Motor neuron (in vitro differentiated cells): ENCODE data around the gene CLIP3. TPM values are rescaled to one million over a fixed set of nuclear protein-coding genes. Genes with fewer than 3 reads are reported as not detected.
A peak's percentile ranks its signal among the peaks of the same experiment; 100 is the strongest.
"Not testable (repeated sequence)": the region's sequence is repeated elsewhere in the genome, so short reads cannot be mapped to it uniquely, and the experiment has no call there.

Experiments used
- ATAC-seq, 8 experiments: fragments of 200-7000 bp; cut with Tn5 transposase; replicated peaks in 6 of 8; 2 replicates each; pipeline ENCODE4 v1.8.0; 2021; ENCODE audit warnings: mild to moderate bottlenecking in 8 of 8, moderate library complexity in 8 of 8
- H3K27ac ChIP-seq, 2 donors: fragments of 250-450 bp; sonication (Bioruptor Pico); 2 replicates each; pipeline ENCODE4 v1.9.0; 2021; ENCODE audit warnings: antibody characterized with exemption in 2 of 2, mild to moderate bottlenecking in 2 of 2, moderate library complexity in 1 of 2
- H3K4me1 ChIP-seq, 2 donors: fragments of 250-450 bp; sonication (Bioruptor Pico); replicated peaks in 1 of 2; 2 replicates each; pipeline ENCODE4 v1.6.1; 2021; ENCODE audit warnings: antibody characterized with exemption in 2 of 2, mild to moderate bottlenecking in 2 of 2, moderate library complexity in 1 of 2
- H3K4me3 ChIP-seq, 5 donors: fragments of 250-450 bp; sonication (Bioruptor Pico); 2 replicates each; pipeline ENCODE4 v1.9.0; 2021; ENCODE audit warnings: antibody characterized with exemption in 5 of 5, mild to moderate bottlenecking in 5 of 5, moderate library complexity in 4 of 5
- WGBS, 10 experiments: fragments of 450-650 bp; shearing (Covaris generic); methylation state at CpG; one replicate each; pipeline ENCODE4 v1.0.0; 2022; 5-methylcytosine and 5-hydroxymethylcytosine counted together
- in situ Hi-C, 9 experiments: fragments of 400-800 bp; cut with MboI; loops; one replicate each; pipeline ENCODE4 v1.15.0; 2021; ENCODE audit warnings: low sequenced_read_pairs in 9 of 9, low pct_unique_long_range_greater_than_20kb in 2 of 9; ENCODE audit not compliant: unreplicated experiment in 9 of 9
- total RNA-seq, 8 experiments: library from RNA; unstranded; fragments of 300-600 nt; gene quantifications; 2 replicates each; pipeline versions ENCODE4 v1.2.3 to v1.2.4, GENCODE V29; 2022

The CLIP3 gene
- total RNA-seq, 8 experiments from 2014 or later = 2.7 to 33.8 (median 13.1) TPM

- Histone ChIP-seq H3K4me3 (no peak overlapping the region), H3K27ac (no peak overlapping the region), H3K4me1 (peaks cover 2 to 6% of the 10 kb centered on the region in 2 donors)
- no peak for ATAC-seq
- WGBS, 10 experiments = 57 to 93% (median 72%) methylated on average over 1 to 9 of the region's 10 CpGs; no CpG with 5 or more reads in 1 of the 10 experiments
- in situ Hi-C loops = no loop called here
Measured at GRCh38 chr19:35990771-35991730, 41.6 kb downstream of the CLIP3 start.

GRCh38 chr19:35990156-35990555, 42.5 kb downstream of the CLIP3 start:
- no peak overlapping the region for H3K4me3 ChIP-seq
- in situ Hi-C loops = no loop called here
- ATAC-seq = no peak
- 0 to 83% (median 69%) methylated on average over 1 to 4 of the region's 4 CpGs; no CpG with 5 or more reads in 2 of the 10 experiments for WGBS, 10 experiments
- no peak overlapping the region for H3K27ac ChIP-seq
- peaks cover 0 to 3% of the 10 kb centered on the region in 2 donors for H3K4me1 ChIP-seq

- Histone ChIP-seq H3K4me1 (no peaks in the 10 kb centered on the region), H3K27ac (no peak overlapping the region), H3K4me3 (no peak overlapping the region)
- in situ Hi-C loops = no loop called here
- ATAC-seq = no peak
- 25 to 100% (median 75%) methylated on average over 1 to 3 of the region's 3 CpGs; no CpG with 5 or more reads in 3 of the 10 experiments for whole genome bisulfite sequencing, 10 experiments
Measured at GRCh38 chr19:35988824-35989223, 43.8 kb downstream of the CLIP3 start.

GRCh38 chr19:35987571-35987896, 45.1 kb downstream of the CLIP3 start:
- no peak overlapping the region for H3K27ac ChIP-seq
- no peaks in the 10 kb centered on the region for H3K4me1 ChIP-seq
- WGBS, 10 experiments = 0 to 100% (median 43%) methylated on average over 1 to 4 of the region's 8 CpGs; no CpG with 5 or more reads in 1 of the 10 experiments
- in situ Hi-C loops = no loop called here
- H3K4me3 ChIP-seq = peak overlapping the region; percentile 34 to 40 (median 38)
- no peak for ATAC-seq

GRCh38 chr19:35986664-35987570, 45.8 kb downstream of the CLIP3 start:
- Histone ChIP-seq H3K4me1 (no peaks in the 10 kb centered on the region), H3K4me3 (peak overlapping the region; percentile 34 to 40 (median 38)), H3K27ac (no peak overlapping the region)
- in situ Hi-C loops = no loop called here
- 28 to 100% (median 35%) methylated on average over 1 to 8 of the region's 54 CpGs; no CpG with 5 or more reads in 5 of the 10 experiments for WGBS, 10 experiments
- ATAC-seq = peak; percentile 79 to 93 (median 90)

- in situ Hi-C loops = no loop called here
- H3K4me1 ChIP-seq = no peaks in the 10 kb centered on the region
- no peak for ATAC-seq
- no peak overlapping the region for H3K4me3 ChIP-seq
- WGBS, 10 experiments = 57 to 100% (median 94%) methylated on average over 1 to 4 of the region's 5 CpGs; no CpG with 5 or more reads in 5 of the 10 experiments
- H3K27ac ChIP-seq = no peak overlapping the region
Measured at GRCh38 chr19:35986111-35986510, 46.6 kb downstream of the CLIP3 start.

- no peaks in the 10 kb centered on the region for H3K4me1 ChIP-seq
- ATAC-seq = no peak
- 0 to 100% (median 60%) methylated on average over 1 of the region's 8 CpGs; no CpG with 5 or more reads in 3 of the 10 experiments for WGBS, 10 experiments
- H3K27ac ChIP-seq = no peak overlapping the region
- H3K4me3 ChIP-seq = no peak overlapping the region
- in situ Hi-C loops = no loop called here
Measured at GRCh38 chr19:35983177-35983576, 49.5 kb downstream of the CLIP3 start.

- in situ Hi-C loops, H3K27ac ChIP-seq, H3K4me1 ChIP-seq, H3K4me3 ChIP-seq, ATAC-seq: not testable (repeated sequence)
- WGBS, 10 experiments = 26 to 75% (median 67%) methylated on average over 4 of the region's 4 CpGs; no CpG with 5 or more reads in 3 of the 10 experiments
Measured at GRCh38 chr19:35980997-35981396, 51.7 kb downstream of the CLIP3 start.

GRCh38 chr19:35978832-35979365, 53.8 kb downstream of the CLIP3 start:
- Histone ChIP-seq H3K4me1 (no peaks in the 10 kb centered on the region), H3K4me3 (no peak overlapping the region), H3K27ac (no peak overlapping the region)
- no peak for ATAC-seq
- 73% methylated on average over 3 of the region's 20 CpGs; no CpG with 5 or more reads in 9 of the 10 experiments for WGBS, 10 experiments
- in situ Hi-C loops = no loop called here

GRCh38 chr19:35978271-35978670, 54.4 kb downstream of the CLIP3 start:
- in situ Hi-C loops = no loop called here
- ATAC-seq = no peak
- H3K27ac ChIP-seq = no peak overlapping the region
- H3K4me1 ChIP-seq = no peaks in the 10 kb centered on the region
- no peak overlapping the region for H3K4me3 ChIP-seq
- 20 to 80% (median 57%) methylated on average over 1 of the region's 5 CpGs; no CpG with 5 or more reads in 7 of the 10 experiments for WGBS, 10 experiments

- Histone ChIP-seq H3K4me3 (no peak overlapping the region), H3K27ac (no peak overlapping the region), H3K4me1 (no peaks in the 10 kb centered on the region)
- ATAC-seq = peak in 5 of 8 experiments; percentile 16 to 72 (median 26)
- 38 to 78% (median 57%) methylated on average over 3 to 11 of the region's 14 CpGs; no CpG with 5 or more reads in 1 of the 10 experiments for whole genome bisulfite sequencing, 10 experiments
- in situ Hi-C loops = no loop called here
Measured at GRCh38 chr19:35977446-35978222, 55.0 kb downstream of the CLIP3 start.

GRCh38 chr19:35975608-35976214, 57.0 kb downstream of the CLIP3 start:
- in situ Hi-C loops = no loop called here
- no peaks in the 10 kb centered on the region for H3K4me1 ChIP-seq
- H3K4me3 ChIP-seq = no peak overlapping the region
- no peak overlapping the region for H3K27ac ChIP-seq
- WGBS, 10 experiments = 22 to 46% (median 34%) methylated on average over 3 to 4 of the region's 5 CpGs; no CpG with 5 or more reads in 7 of the 10 experiments
- peak in 3 of 8 experiments; percentile 29 to 61 (median 51) for ATAC-seq
